Activated CD8-positive, alpha-beta T cell treated with anti-CD3 and anti-CD28 coated beads for 36 hours (primary cell): ENCODE results near the gene ZC3H10. TPM values are rescaled to one million over a fixed set of nuclear protein-coding genes. Genes with fewer than 3 reads are reported as not detected.
"Not testable (repeated sequence)": the region's sequence is repeated elsewhere in the genome, so short reads cannot be mapped to it uniquely, and the experiment has no call there.

Experiments
- ATAC-seq: fragments of 200-7000 bp; cut with Tn5 transposase; one replicate; pipeline ENCODE4 v1.10.0; 2021; ENCODE audit warnings: mild to moderate bottlenecking, moderate library complexity
- CTCF ChIA-PET: fragments of 350-600 bp; sonication (Branson Sonifier 250); formaldehyde crosslinking; loops from one replicate; lab custom pipeline; 2021; ENCODE audit warnings: antibody characterized with exemption; lab: Charles Lee
- POLR2A ChIA-PET: fragments of 350-600 bp; sonication (Branson Sonifier 250); formaldehyde crosslinking; loops from one replicate; lab custom pipeline; 2021; ENCODE audit warnings: antibody characterized with exemption; lab: Charles Lee
- DNase-seq: peaks from one replicate; pipeline ENCODE4 v3.0.0-alpha.2; 2020
- H3K27ac Mint-ChIP-seq: one replicate; pipeline ENCODE4 v1.8.0; 2021; ENCODE audit warnings: mild to moderate bottlenecking, mixed read lengths
- H3K27me3 Mint-ChIP-seq: one replicate; pipeline ENCODE4 v1.8.0; 2021; ENCODE audit warnings: mixed read lengths
- H3K36me3 Mint-ChIP-seq: one replicate; pipeline ENCODE4 v1.8.0; 2021; ENCODE audit warnings: low read depth, mixed read lengths
- H3K4me1 Mint-ChIP-seq: one replicate; pipeline ENCODE4 v1.8.0; 2021; ENCODE audit warnings: low read depth, mixed read lengths
- H3K4me3 Mint-ChIP-seq: one replicate; pipeline ENCODE4 v1.8.0; 2021; ENCODE audit warnings: mild to moderate bottlenecking, moderate library complexity, mixed read lengths
- H3K9me3 Mint-ChIP-seq: one replicate; pipeline ENCODE4 v1.8.0; 2021; ENCODE audit warnings: mixed read lengths
- CTCF ChIP-seq: fragments of 200-600 bp; IDR thresholded peaks from one replicate; pipeline ENCODE4 v1.8.0; 2022; ENCODE audit warnings: antibody characterized with exemption, mild to moderate bottlenecking
- intact Hi-C: fragments of 100-400 bp; cut with micrococcal nuclease; formaldehyde crosslinking; loops from one replicate; pipeline ENCODE4 v1.10.0; 2022
- total RNA-seq, 2 experiments: library from RNA; stranded (reverse); gene quantifications; one replicate each; pipeline ENCODE4 v1.2.3, GENCODE V29; 2021

The ZC3H10 gene
- total RNA-seq: 1 to 10 TPM; 6.8 to 7.2 TPM

DNA sequence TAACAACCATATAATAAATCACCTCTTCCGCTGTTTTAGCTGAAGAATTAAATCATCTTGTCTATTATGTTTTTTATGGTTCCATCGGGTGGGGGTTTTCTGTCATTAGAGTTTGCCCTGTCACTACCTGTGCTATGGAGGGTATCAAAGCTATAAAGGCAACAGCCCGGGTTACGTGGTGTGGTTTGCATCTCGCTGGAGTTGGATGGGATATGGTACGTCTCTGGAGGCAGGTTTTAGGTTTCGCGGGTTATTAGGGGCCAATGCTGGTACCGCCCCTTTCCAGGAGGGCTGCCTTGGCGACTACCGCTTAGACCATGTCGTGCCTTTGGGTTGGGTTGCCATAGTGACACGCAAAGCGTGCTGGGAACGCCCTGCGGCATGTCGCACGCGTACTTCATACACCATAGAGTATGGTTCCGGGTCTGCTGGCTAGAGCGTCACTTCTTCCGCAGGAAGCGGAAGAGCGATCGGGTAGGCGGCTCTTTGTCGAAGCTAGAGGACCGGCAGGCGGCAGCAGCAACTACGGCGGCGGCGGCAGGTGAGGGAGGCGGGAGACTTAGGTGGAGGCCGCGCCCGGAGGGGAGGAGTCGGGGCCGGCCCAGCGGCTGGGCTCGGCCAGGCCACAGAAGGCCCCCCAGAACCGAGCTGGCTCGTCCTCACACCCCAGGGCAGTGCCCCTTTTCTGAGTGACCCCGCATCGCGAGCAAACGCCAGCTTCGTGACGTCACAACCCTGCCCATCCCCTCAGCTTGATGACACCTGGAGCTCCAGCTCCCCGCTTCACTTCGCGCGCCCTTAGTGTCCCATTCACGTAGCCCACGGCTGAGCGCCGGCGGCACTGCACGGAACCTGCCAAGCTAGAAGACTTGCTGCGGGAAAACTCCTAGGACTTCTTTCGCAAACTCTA lies at the start of gene ZC3H10:
ZC3H10 (plus strand) TSS at position 489 of the 910 bp plus-strand sequence. CDS start 2,297 bp downstream, outside the sequence.
- Mint-ChIP-seq H3K9me3 (no peaks in the 10 kb centered on the region), H3K36me3 (peaks cover 47% of the 10 kb centered on the region), H3K27me3 (no peaks in the 10 kb centered on the region), H3K4me1 (peaks cover 23% of the 10 kb centered on the region), H3K4me3 (peak within 1 kb of the TSS; percentile 89), H3K27ac (peak within 1 kb of the TSS; percentile 100)
- DNase-seq (peak; percentile 99), ATAC-seq (peak; percentile 86)
- POLR2A ChIA-PET: interaction anchor here (0.6 to 5.9 kb wide), 34 partner anchors 10 to 1838 kb away, joined by 3 to 162 read pairs (median 5); partner anchors contain the start of genes ANKRD52, BAZ2A, CBX5 and CD63
- intact Hi-C loops: loop anchor here (2.0 to 5.0 kb wide), 4 partner anchors 34 to 105 kb away; partner anchors contain the start of genes MYL6B, RPS26 and SMARCC2
- CTCF ChIA-PET: interaction anchor here (0.7 to 5.3 kb wide), 30 partner anchors 10 to 473 kb away, joined by 3 to 91 read pairs (median 6); partner anchors contain the start of genes ANKRD52, COQ10A, ESYT1 and MYL6
- TF ChIP-seq CTCF: no peak

DNA sequence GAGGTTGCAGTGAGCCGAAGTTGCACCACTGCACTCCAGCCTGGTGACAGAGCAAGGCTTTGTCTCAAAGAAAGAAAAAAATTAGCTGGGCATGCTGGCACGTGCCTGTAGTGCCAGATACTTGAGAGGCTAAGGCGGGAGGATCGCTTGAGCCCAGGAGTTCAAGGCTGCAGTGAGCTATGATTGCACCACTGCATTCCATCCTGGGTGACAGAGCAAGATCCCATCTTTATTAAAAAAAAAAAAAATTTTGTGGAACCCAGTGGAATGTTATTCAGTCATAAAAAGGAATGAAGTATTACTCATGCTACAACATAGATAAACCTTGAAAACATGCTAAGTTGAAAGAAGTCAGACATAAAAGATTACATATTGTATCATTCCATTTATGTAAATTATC lies 46.4 kb upstream of the ZC3H10 start:
- CTCF ChIA-PET: interaction anchor here (0.7 to 1.8 kb wide), 2 partner anchors 14 to 74 kb away, joined by 3 to 4 read pairs; partner anchors contain the start of gene SUOX
- no peak for ATAC-seq
- Mint-ChIP-seq H3K9me3 (no peaks in the 10 kb centered on the region), H3K4me1 (peaks cover 4% of the 10 kb centered on the region), H3K27me3 (no peaks in the 10 kb centered on the region), H3K36me3 (no peaks in the 10 kb centered on the region), H3K27ac (no peak overlapping the region), H3K4me3 (no peak overlapping the region)
- intact Hi-C loops: no loop called here
- no peak for DNase-seq
- POLR2A ChIA-PET: no interaction called here
- TF ChIP-seq CTCF: no peak

GRCh38 chr12:56074396-56074795 lies 43.7 kb upstream of the ZC3H10 start:
- CTCF ChIA-PET: interaction anchor here (0.7 to 1.1 kb wide), 3 partner anchors 11 to 78 kb away, joined by 3 to 6 read pairs (median 5); no protein-coding TSS in a partner anchor
- H3K36me3 Mint-ChIP-seq: no peaks in the 10 kb centered on the region

DNA sequence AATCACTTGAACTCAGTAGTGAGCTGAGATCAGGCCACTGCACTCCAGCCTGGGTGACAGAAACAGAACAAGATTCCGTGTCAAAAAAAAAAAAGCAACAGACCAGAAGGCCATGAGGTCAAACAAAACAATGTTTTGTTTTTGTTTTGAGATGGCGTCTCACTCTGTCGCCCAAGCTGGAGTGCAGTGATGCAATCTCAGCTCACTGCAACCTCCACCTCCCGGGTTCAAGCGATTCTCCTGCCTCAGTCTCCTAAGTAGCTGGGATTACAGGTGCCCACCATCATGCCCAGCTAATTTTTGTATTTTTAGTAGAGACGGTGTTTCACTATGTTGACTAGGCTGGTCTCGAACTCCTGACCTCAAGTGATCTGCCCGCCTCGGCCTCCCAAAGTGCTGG lies 40.1 kb upstream of the ZC3H10 start:
- H3K27ac Mint-ChIP-seq, H3K9me3 Mint-ChIP-seq, H3K4me3 Mint-ChIP-seq, H3K27me3 Mint-ChIP-seq, intact Hi-C loops, POLR2A ChIA-PET, ATAC-seq, DNase-seq, H3K36me3 Mint-ChIP-seq: not testable (repeated sequence)
- H3K4me1 Mint-ChIP-seq: peaks cover 14% of the 10 kb centered on the region
- CTCF ChIA-PET: interaction anchor here (1.2 to 2.1 kb wide), 4 partner anchors 17 to 82 kb away, joined by 3 to 6 read pairs (median 4); no protein-coding TSS in a partner anchor

More at GRCh38 chr12:56074396-56074795, 43.7 kb upstream of the ZC3H10 start:
- intact Hi-C loops: no loop called here
- POLR2A ChIA-PET: interaction anchor here (1.0 to 1.2 kb wide), 2 partner anchors 29 to 30 kb away, joined by 3 read pairs; partner anchors contain the start of gene PA2G4
- DNase-seq (no peak), ATAC-seq (no peak)
- Mint-ChIP-seq H3K27me3 (no peaks in the 10 kb centered on the region), H3K4me3 (no peak overlapping the region), H3K27ac (no peak overlapping the region), H3K4me1 (no peaks in the 10 kb centered on the region), H3K9me3 (no peaks in the 10 kb centered on the region)
- no peak for TF ChIP-seq CTCF

- intact Hi-C loops: no loop called here
- no peak for TF ChIP-seq CTCF
- no peaks in the 10 kb centered on the region for H3K9me3 Mint-ChIP-seq
- H3K27ac Mint-ChIP-seq: no peak overlapping the region
- ATAC-seq (no peak), DNase-seq (no peak)
- ChIA-PET CTCF (interaction anchor here (1.0 to 2.1 kb wide), 9 partner anchors 10 to 32 kb away, joined by 3 to 7 read pairs (median 5); partner anchors contain the start of gene PA2G4), POLR2A (interaction anchor here (0.6 to 2.5 kb wide), 4 partner anchors 18 to 60 kb away, joined by 3 to 21 read pairs (median 4); partner anchors contain the start of genes PA2G4 and ZC3H10)
- peak overlapping the region; percentile 72 for H3K4me3 Mint-ChIP-seq
- H3K27me3 Mint-ChIP-seq: peaks cover 8% of the 10 kb centered on the region
- peaks cover 14% of the 10 kb centered on the region for H3K4me1 Mint-ChIP-seq
- no peaks in the 10 kb centered on the region for H3K36me3 Mint-ChIP-seq
These were observed 39.6 kb upstream of the ZC3H10 start for GRCh38 chr12:56078427-56078826.
